HG02678 (cell line): ENCODE data around the gene CD96.

Experiments
- ATAC-seq: cut with Tn5 transposase; IDR thresholded peaks from one replicate; pipeline ENCODE4 v1.9.1; 2021; ENCODE audit warnings: mild to moderate bottlenecking, moderate library complexity; ENCODE audit not compliant: unreplicated experiment

CD96 gene

DNA sequence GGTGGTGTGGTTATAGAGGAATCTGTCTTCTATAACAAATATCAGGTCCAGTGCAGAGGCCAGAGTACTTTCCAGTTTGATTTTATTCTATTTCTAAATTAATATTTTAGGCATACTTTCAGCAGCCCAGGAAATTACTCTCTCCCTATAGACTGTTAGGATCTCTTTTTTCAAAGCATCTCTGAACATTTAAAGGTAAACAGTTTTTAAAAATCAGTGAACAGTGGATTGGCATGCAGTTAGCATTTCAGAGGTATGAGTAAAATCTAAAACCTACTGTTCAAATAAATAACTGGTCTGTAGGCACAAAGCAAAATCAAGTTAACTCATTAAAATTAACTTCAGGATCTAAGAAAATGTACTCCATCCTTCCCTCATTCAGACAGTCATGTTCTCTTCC is 50.1 kb downstream of the CD96 start:
- no peak for ATAC-seq

DNA sequence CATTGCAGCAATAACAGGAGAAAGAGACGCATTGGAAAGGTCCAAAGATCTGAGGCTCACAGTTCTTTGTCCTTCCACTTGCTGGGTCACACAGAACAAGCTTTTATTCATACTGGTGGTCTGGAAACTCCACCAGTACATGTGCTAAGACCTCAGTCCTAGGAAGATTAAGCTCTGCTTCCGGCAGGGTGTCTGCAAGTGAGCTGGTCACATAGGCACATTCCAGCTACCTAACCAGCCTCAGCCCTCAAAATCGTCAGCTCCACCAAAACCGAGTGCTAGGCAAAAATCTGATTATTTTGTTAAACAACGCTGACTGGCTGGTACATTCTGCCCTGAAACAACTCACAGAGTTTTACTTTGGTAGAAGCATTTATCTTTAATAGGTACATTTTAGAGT is 50.9 kb downstream of the CD96 start:
- no peak for ATAC-seq

DNA sequence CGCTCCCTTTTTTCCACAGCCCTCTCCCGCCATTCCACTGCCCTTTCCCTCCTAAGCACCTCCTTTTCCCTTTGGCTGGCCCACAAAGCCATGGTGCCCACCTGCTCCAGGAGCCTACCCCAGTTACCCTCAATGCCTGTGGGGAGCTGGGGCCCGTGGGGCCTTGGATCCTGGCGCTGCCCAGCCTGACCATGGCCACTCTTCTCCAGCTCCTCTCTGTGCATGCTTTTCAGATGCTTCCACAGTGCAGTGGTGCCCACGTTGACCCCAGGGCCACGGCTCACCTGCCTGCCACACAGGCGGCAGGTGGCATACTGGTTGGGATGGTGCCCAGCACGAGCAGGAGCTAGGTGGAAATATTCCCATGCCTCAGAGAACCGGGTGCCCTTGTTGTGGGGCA is 51.7 kb downstream of the CD96 start:
- no peak for ATAC-seq

DNA sequence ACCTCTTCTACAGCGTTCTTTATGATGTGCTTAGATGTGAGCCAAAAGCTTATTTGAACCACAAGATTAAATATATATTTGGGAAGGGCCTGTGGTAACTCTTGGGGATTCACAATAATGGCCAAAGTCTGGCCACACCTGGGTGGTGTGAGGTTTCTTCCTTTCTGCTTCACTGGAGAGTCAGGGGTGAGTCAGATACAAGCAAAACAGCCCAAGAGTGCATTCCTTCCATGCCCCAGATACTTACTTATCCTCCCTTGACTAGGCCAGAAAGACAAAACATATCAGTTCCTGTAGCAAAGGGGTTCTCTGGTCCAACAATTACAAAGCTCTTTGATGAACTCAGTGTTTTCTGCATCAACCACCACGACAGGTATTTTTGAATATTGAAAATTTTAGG is 52.2 kb downstream of the CD96 start:
- ATAC-seq = peak; percentile 69

DNA sequence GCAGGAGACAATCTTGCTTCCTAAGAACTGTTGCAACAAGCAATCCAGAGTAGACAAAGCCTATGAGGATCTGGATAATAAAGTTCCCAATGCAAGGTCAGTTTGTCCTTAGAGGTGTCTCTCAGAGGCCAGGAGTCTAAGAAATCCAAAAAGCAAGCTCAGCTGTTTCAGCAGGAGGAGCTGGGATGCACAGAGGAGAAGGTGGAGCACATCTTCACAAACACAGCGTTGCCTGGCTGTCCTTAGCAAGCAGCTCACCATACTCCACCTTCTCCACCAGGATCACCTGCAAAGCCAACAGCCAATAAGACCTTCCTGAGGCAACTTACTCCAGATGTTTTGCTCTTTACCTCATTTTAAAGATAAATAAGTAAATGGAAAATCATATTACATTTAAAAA is 52.8 kb downstream of the CD96 start:
- ATAC-seq = peak; percentile 10

DNA sequence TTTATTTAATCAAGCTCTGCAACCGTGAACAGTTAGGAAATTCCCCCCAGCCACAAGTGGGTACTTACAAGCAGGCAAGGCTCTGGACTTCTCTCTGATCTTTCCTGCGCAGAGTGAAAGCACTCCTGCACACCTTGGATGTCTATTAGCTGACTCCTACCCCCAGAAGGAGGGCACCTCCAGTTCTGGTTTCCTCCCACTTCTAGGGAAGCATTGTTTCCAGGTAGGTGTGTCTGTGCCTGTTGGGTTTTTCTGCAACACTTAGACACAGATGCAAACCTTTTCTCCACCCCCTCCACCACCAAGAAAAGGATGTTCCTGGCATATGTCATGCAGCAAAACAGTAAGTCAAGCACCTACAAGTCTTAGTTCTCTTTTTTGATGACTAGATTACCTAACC is 53.2 kb downstream of the CD96 start, which contains the start of gene ZBED2:
ZBED2 (minus strand) TSS at position 115 of the 400 bp plus-strand sequence. CDS start 1,145 bp downstream, outside the sequence.
- peak; percentile 43 for ATAC-seq

DNA sequence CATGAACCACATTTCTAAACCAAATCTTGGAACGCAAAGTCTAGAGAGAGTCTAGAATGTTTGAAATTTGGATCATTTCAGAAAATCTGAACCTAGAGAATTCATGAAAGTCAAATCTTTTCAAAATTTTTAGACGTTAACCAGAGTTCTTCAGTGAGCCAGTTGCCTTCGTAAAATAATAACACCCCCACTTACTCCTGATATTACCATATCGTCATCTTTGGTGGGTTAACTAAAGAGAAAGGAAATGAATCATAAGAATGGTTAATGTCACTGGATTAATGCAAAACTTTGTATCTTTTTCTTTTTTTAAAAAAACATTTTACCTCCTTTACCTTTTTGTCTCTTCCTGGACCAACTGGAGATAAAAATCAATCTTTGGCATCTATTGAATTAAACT is 54.3 kb downstream of the CD96 start:
- ATAC-seq = no peak

DNA sequence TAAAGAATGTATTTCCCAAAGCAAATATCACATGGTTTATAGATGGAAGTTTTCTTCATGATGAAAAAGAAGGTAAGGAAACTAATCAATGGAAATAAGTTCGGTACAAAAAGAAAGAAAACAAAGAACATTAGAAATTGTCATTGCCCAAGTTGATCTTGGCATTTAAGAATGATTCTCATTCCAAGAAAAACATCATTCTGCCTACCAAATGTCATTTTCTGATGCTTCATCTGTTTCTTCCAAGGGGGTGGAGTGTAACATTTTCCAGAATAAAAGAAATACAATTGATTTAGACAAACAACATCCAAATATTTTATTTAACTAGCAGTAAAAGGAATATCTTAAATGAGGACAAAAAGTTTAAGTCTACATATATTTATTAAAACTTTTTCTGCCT is 56.1 kb downstream of the CD96 start:
- ATAC-seq = no peak

DNA sequence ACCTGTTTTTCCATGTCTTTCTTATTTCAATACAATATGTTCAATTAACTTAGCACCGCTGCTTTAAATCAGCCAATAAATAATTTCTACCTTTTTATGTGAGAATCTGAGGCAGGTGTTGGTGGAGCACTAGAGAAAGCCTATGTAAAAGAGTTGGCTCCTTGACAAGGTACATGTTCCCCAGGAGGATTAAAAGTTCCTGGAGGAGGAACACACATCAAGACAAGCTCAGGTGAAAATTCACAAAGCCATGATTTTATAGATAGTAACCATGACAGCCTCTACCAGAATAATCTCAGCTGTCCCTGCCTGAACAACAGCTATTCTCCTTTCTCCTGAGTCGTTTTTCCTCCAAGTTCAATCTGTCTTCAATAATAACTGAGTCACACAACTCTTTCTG is 56.6 kb downstream of the CD96 start:
- no peak for ATAC-seq

DNA sequence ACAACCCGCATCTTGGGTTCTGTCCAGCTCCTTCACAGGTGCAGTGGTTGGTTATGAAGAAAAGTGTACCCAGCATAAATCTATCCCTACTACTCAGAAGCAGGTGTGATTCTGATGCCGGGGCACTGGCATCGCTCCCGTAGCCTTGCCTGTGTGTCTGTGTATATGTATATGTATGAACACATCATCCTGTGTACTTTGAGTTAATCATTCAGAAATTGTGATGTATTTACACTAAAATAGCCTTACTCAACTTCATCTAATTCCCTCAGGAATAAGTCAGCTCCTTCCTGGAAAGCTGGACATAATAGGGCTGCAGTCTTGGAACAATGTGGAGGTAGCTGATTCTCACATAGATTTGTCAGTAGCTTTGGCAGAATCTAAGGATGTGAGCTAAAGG is 59.8 kb downstream of the CD96 start:
- ATAC-seq = no peak

DNA sequence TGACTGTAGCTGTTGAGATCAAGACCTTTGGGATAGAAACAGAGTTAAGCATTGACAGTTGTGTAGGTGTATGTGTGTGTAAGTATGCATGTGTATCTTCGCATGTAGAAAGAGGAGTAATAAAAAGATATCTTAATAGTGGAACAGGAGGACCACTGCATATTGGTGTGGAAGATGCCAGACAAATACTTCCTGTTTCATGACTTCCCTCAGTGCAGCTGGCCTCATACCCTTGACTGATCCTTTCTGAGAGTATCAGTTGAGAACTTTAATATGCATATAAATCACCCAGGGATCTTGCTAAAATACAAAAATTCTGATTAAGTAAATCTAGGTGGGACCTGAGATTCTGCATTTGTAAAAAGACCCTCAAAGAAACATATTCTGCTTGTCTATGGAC is 61.7 kb downstream of the CD96 start:
- ATAC-seq = peak; percentile 56

DNA sequence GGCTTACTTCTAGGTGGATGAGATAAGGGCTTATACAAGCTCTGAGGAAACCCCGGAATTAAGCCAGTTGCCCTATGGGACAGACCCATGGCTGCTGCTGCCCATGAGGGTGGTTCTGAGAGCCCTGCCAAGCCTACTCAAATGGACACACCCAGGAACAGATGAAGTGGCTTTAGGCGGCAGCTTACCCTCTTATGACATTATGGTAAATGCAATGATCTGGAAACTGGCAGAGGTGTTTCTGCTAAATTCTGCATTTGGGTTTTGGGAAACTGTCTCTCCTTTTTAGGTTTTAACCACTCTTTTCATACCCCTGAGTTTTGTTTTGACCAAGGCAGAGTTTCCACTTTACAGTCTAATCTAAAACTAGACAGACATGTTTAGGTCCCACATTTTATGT is 62.1 kb downstream of the CD96 start:
- peak; percentile 27 for ATAC-seq

DNA sequence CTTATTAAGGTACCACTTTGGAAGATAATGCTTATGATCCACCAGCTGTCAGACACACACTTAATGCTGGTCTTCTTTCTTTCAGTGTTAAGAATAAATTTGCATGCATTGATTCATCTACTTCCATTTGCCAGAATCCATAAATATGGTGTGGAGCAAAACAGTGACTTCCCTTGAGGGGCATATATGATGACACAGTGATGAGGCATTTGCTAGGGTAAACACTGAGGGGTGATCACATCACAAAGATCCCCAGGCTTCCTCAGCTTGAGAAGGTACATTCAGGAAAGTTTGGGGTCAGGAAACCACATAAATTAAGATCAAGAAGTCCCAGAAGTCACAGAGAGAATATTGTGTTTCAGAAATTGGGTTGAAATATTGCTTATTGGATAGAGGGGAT is 63.0 kb downstream of the CD96 start:
- ATAC-seq = no peak

DNA sequence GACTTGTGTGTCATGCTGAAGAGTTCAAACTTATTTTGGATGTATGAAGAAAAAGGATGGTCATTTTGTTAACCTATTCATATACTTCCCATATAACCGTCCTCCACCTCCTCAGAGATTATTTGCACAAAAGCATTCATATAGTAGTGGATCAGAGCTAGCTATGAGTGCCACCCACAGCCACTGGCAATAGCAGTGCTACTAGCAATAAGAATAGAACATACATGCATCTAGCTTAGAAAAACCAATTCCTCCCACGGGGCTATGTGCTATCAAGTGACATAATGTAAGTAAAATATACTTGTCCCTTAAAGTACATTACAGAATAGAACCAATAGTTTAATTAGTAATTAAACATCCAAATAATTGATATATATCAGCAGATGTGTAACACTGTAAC is 63.5 kb downstream of the CD96 start:
- no peak for ATAC-seq

DNA sequence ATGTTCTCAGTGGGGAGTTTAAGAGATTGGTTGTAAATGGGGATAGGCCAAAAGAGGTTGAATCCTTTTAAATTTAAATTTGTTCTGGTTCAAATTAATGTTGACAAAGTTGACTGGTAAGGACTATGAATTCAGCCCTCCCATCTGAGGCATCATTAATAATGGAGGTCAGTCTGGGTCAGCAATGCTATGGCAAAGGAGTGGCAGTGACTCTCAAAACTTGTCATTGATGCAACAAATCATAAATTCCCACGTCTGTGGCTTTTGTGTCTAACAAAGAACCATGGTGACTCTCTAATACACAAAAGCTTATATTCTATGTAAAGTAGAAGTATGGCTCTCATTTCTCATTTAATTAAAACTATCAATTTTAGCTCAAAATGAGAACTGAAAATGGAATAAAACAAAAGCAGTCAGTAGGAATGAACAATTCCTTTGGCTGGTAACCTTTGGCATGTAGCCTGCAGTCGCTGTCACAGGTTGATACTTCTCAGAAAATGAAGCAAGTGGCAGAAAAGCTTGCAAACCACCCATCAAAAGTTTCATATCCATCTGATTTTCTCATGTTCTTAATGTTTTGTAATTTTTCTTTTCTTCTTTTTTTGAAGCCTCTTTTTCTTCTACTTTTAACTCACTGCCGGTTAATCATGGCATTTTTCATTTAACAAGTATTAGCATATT is 65.4 kb downstream of the CD96 start:
- no peak for ATAC-seq

DNA sequence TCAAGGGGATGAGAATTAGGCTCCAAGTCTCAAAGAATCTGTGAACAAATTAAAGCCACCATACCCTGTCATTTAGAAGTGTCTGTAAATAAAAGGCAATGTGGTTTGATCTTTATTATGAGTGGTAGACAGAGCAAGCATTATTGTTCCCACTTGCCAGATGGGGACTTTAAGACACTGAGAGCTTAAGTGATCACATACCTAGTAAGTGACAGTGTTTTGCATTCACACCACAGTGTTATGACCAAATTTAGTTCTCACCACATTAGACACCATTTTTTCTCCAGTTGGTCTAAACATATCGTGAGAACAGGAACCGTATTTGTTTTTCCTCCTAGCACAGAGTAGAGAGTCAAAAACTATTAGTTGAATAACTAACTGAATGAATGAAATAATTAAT is 66.4 kb downstream of the CD96 start:
- no peak for ATAC-seq

DNA sequence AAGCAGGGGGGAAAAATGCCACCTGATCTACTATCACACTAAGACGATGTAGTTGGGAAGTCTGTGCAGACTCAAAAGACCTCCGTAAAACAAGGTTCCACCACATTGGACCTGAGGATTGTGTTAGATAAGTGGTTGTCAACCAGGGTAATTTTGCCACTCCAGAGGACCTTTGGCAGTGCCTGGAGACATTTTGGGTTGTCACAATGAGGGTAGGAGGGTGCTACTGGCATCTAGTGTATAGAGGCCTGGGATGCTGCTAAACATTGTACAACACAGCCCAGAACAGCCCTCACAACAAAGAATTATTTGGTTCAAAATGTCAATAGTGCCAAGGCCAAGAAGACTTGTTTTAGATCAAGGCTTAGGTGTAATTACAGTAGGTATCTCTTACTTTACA is 67.7 kb downstream of the CD96 start:
- no peak for ATAC-seq

DNA sequence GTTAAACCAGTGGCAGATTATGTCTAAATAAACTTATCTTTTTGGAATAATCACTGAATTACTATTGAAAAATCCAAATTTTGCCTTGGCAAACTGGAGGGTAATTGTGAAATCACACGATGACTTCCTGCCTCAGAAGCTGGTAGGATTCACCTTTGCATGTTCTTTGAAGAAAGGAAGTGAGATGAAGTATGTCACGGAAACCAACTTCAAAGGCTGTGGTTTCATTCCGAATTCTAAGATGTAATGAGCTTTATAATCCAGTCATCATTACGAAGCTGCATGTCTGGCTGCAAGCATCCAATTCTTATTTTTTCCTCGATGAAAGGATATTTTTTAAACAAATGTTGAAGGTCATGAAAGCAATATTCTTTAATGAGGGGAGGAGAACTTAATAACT is 68.2 kb downstream of the CD96 start:
- peak; percentile 98 for ATAC-seq

DNA sequence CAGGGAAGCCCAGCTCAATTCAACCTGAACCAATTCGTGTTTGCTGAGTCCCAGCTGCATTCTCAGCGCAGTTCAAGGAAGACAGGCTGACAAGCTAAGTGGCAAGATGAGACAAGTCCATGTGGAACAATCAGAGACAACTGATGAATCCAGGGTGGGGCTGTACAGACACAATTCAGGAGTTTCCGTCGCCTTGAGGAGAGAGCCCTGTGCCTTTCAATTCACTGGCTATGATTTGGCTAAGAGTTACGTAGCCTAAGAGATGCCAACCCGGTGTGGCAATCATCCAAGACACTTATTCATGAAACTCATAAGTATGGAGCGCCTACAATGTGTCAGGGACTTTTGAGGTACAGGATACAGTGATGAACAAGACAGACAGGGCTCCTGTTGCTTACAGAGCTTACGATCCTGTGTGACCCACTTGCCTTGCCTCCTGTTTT is 68.6 kb downstream of the CD96 start:
- peak; percentile 15 for ATAC-seq

DNA sequence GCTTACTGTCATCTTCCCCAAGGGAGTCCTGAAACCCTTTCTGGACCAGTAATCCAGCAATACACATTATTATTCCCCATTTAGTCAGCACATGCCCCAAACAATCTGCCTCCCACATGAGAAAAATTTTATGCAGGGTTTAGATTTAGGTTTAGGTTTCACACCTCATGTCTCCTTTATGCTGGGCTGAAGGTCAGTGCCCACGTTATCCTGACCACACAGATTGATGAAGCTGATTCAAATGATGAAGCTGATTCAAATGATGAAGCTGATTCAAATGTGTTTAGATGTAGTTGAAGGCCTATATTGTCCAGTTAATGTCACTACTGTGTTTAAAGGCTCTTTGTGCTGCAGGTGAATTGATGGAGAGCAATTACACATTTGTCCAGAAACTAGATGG is 71.3 kb downstream of the CD96 start:
- ATAC-seq = no peak

DNA sequence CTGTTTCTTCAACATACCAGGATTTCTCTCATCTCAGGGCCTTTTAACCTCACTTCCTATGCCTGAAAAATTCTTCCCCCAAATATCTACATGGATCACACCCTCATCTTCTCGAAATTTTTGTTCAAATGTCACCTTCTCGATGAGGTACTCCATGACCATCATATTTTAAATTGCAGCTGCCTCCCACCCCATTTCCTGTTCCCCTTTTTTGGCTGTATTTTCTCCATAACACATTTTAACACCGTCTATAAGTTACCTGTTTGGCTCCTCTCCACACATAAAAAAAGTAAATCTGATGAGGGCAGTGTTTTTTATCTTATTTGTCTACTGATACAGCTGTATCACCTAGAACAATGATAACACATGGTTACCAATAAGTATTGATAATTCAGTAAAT is 73.9 kb downstream of the CD96 start:
- no peak for ATAC-seq

DNA sequence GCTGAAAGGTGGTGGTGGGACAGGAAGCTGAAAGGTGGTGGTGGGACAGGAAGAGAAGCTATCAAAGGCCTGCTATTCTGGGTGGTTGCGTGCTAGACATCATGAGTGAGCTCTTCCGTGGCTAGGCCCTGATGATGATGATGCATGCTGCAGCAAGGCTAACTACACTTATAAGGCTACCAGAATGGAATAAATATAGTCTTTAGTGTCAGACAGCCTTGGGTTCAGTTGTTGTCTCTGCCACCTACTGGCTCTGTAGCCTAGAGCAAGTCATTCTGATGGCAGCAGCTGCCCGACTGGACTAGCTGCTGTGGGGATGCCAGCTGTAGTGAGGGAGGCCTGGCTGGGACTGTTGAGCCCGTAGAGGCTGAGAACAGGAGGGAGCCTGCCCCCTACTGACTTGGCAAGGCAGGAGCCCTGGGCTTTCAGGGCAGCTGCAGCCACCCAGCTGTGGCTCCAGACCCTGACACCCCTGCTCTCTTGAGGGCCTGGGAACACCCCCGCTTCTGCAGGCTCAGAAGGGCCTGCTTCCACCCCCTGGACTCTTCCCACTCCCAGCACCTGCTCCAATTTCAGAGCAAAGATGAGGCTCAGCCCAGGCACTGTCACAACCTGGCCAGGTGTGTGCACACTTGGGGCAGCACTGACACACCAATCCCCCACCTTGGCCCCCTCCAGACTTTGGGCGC is 74.6 kb downstream of the CD96 start:
- peak; percentile 84 for ATAC-seq

DNA sequence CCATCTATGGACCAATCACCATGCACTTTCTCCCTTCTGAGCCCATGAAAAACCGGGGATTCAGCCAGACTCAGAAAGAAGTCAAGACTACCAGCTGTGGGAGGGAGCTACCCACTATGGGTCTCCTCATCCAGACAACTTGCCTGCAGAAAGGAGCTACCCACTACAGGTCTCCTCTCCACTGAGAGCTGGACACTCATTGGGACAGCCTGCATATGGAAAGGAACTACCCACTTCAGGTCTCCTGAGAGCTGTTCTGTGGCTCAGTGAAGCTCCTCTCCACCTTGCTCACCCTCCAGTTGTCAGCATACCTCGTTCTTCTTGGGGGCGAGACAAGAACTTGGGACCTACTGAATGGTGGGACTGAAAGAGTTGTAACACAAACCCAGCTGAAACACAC is 75.4 kb downstream of the CD96 start:
- ATAC-seq = no peak
